Lung (tissue), 16 donors: ENCODE results near the gene SLCO4C1. TPM values are rescaled to one million over a fixed set of nuclear protein-coding genes. Genes with fewer than 3 reads are reported as not detected.
"Not testable (repeated sequence)": the region's sequence is repeated elsewhere in the genome, so short reads cannot be mapped to it uniquely, and the experiment has no call there.

Experiments used
- ATAC-seq: fragments of 200-7000 bp; cut with Tn5 transposase; one replicate; pipeline ENCODE4 v1.9.1; 2020; ENCODE audit warnings: moderate number of reproducible peaks; ENCODE audit not compliant: insufficient read depth, low FRiP score
- DNase-seq, 3 donors: peaks; one replicate each; pipeline ENCODE4 v3.0.0-alpha.2; 2013 to 2017
- H3K27ac ChIP-seq, 2 donors: one replicate each; pipeline ENCODE4 v1.5.1; 2013; ENCODE audit warnings: mild to moderate bottlenecking in 2 of 2, moderate library complexity in 2 of 2, control low read depth in 1 of 2, inconsistent platforms in 1 of 2, low read depth in 1 of 2, low read length in 1 of 2
- H3K27me3 ChIP-seq, 3 donors: one replicate each; pipeline ENCODE4 v1.5.1; 2013; ENCODE audit warnings: low read length in 2 of 3; ENCODE audit not compliant: control insufficient read depth in 3 of 3, insufficient read depth in 3 of 3
- H3K36me3 ChIP-seq, 4 donors: one replicate each; pipeline ENCODE4 v1.5.1; 2013; ENCODE audit warnings: low read length in 4 of 4, mild to moderate bottlenecking in 1 of 4, moderate library complexity in 1 of 4; ENCODE audit not compliant: control insufficient read depth in 4 of 4, insufficient read depth in 4 of 4
- H3K4me1 ChIP-seq, 5 donors: one replicate each; pipeline ENCODE4 v1.5.1; 2013; ENCODE audit warnings: low read length in 5 of 5, mild to moderate bottlenecking in 2 of 5, moderate library complexity in 1 of 5; ENCODE audit not compliant: control insufficient read depth in 5 of 5, insufficient read depth in 5 of 5
- H3K4me3 ChIP-seq: one replicate; pipeline ENCODE4 v1.5.1; 2013; ENCODE audit warnings: mild to moderate bottlenecking, control low read depth, moderate library complexity
- H3K9ac ChIP-seq, 2 donors: one replicate each; pipeline ENCODE4 v1.5.1; 2013; ENCODE audit warnings: low read length in 2 of 2, control low read depth in 1 of 2; ENCODE audit not compliant: insufficient read depth in 1 of 2
- H3K9me3 ChIP-seq, 4 donors: one replicate each; pipeline ENCODE4 v1.5.1; 2013; ENCODE audit warnings: low read length in 3 of 4, mild to moderate bottlenecking in 1 of 4, moderate library complexity in 1 of 4; ENCODE audit not compliant: control insufficient read depth in 4 of 4, insufficient read depth in 3 of 4
- CTCF ChIP-seq: IDR thresholded peaks from 2 replicates; pipeline ENCODE4 v1.5.1; 2012; ENCODE audit warnings: mild to moderate bottlenecking; ENCODE audit errors: control extremely low read depth, extremely low read depth
- WGBS, 2 donors: extraction: QIAGEN DNeasy Blood & Tissue Kit; methylation state at CpG; one replicate each; pipeline ENCODE4 v1.1.7; 2013; 5-methylcytosine and 5-hydroxymethylcytosine counted together
- long read RNA-seq, 5 donors: transcript quantifications; one replicate each; lab custom pipeline, GENCODE V29; 2026
- polyA plus RNA-seq, 2 donors: library from polyadenylated mRNA; stranded (reverse); fragments of 200-250 nt; gene quantifications; one replicate each; pipeline ENCODE4 v1.2.1, GENCODE V29; 2013
- total RNA-seq, 2 donors: library from RNA; depleted of rRNA in 1 of 2; stranded (reverse); fragments of >200 nt in 1 of 2; gene quantifications; one replicate each; pipeline ENCODE4 v1.2.1, GENCODE V29; 2014 to 2021
- donor health status: control.
- donor health status: control.
- donor health status: Bipolar disorder and iron deficiency.
- donor health status: healthy.
- donor health status: DM: yes; HTN: yes; CAD: no.

SLCO4C1 gene, protein sequence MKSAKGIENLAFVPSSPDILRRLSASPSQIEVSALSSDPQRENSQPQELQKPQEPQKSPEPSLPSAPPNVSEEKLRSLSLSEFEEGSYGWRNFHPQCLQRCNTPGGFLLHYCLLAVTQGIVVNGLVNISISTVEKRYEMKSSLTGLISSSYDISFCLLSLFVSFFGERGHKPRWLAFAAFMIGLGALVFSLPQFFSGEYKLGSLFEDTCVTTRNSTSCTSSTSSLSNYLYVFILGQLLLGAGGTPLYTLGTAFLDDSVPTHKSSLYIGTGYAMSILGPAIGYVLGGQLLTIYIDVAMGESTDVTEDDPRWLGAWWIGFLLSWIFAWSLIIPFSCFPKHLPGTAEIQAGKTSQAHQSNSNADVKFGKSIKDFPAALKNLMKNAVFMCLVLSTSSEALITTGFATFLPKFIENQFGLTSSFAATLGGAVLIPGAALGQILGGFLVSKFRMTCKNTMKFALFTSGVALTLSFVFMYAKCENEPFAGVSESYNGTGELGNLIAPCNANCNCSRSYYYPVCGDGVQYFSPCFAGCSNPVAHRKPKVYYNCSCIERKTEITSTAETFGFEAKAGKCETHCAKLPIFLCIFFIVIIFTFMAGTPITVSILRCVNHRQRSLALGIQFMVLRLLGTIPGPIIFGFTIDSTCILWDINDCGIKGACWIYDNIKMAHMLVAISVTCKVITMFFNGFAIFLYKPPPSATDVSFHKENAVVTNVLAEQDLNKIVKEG
- 10 to 100 TPM; 18.8 to 26.5 TPM for total RNA-seq
- 1 to 10 TPM; 3.8 to 4.5 TPM for polyA plus RNA-seq
- long read RNA-seq, donor 1 = 0 reads
- long read RNA-seq, donor 2 = 0 reads
- long read RNA-seq, donor 3 = 0 reads
- long read RNA-seq, donor 4 = 0 reads
- long read RNA-seq, donor 5 = 0 reads

DNA sequence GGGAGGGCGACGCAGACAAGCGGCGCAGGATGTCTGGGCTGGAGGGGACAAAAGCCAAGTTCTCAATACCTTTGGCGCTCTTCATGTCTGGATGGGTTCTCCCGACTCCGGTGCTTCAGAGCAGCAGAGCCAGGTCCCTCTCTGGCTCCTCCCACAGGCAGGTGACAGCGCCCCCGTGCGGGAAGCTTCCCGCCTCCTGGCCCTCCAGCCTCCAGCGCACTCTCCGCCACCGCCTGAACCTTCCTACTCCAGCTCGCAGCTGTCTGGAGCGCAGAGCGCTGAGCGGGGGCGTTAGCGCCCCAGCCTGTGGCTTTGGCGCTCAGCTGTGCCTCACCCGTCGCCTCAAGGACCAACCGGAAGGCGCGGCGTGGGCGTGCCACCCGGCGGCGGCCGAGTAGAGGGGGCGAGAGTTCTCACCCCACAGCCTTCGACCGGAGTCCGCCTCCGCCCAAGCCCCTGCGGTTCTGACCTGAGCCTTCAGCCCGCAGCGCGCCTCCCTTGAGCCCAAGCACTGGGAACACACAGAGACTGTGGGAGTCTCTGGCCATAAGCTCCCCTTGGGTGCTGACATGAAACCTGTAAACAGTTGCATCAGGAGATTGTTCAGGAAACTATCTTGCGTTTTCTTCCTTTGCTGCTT is at the start of gene SLCO4C1:
SLCO4C1 (minus strand) TSS at position 107 of the 640 bp plus-strand sequence; CDS start at position 85, 22 bp downstream.
- TF ChIP-seq CTCF = peak; percentile 11
- H3K4me3 ChIP-seq = peak within 1 kb of the TSS; percentile 65
- H3K4me1 ChIP-seq = peaks cover 0 to 7% (median 3%) of the 10 kb centered on the region in 5 donors
- H3K27ac ChIP-seq = peak within 1 kb of the TSS in 1 of 2 donors; percentile 76
- ATAC-seq (peak; percentile 90), DNase-seq (peak; percentile 62 to 80 (median 78))
- H3K36me3 ChIP-seq = no peaks in the 10 kb centered on the region
- H3K27me3 ChIP-seq = peaks cover 0 to 7% (median 0%) of the 10 kb centered on the region in 3 donors
- 1% methylated on average over 41 to 42 of the region's 42 CpGs for WGBS, 2 donors
- H3K9ac ChIP-seq = peak within 1 kb of the TSS in 1 of 2 donors; percentile 53
- H3K9me3 ChIP-seq = no peaks in the 10 kb centered on the region

GRCh38 chr5:102341681-102342288 is 45.7 kb upstream of the SLCO4C1 start:
- H3K27me3 ChIP-seq = no peaks in the 10 kb centered on the region
- no peak overlapping the region for H3K9ac ChIP-seq
- 62 to 75% methylated on average over 2 of the region's 2 CpGs for WGBS, 2 donors
- TF ChIP-seq CTCF = no peak
- H3K27ac ChIP-seq = no peak overlapping the region
- no peaks in the 10 kb centered on the region for H3K36me3 ChIP-seq
- ATAC-seq (no peak), DNase-seq (peak; percentile 20 to 66 (median 65))
- H3K4me3 ChIP-seq = no peak overlapping the region
- H3K4me1 ChIP-seq = peaks cover 0 to 11% (median 0%) of the 10 kb centered on the region in 5 donors
- H3K9me3 ChIP-seq = no peaks in the 10 kb centered on the region

DNA sequence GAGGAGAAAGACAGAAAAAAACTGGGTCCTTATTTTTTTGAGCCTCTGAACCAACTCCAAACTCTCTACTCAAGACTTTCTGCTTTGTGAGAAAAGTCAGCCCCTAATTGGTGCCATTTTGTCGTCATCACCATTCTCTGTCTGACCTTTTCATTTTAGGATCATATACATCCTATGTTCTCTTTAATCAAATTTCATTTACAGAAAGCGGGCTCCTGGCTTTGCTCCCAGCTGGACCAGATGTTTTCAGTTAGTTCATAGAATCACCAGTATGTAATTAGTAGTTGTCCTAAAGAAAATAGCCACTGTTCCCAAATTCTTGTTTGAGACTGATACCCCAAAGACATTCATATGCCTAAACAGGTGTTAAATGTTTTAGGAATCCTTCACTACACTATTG is 28.6 kb upstream of the SLCO4C1 start:
- 76 to 84% methylated on average over 2 of the region's 2 CpGs for WGBS, 2 donors
- Histone ChIP-seq H3K36me3 (no peaks in the 10 kb centered on the region), H3K27me3 (no peaks in the 10 kb centered on the region), H3K9me3 (no peaks in the 10 kb centered on the region), H3K27ac (no peak overlapping the region), H3K4me1 (peaks cover 0 to 6% (median 0%) of the 10 kb centered on the region in 5 donors), H3K9ac (no peak overlapping the region), H3K4me3 (no peak overlapping the region)
- ATAC-seq = no peak
- TF ChIP-seq CTCF = no peak
- peak; percentile 26 to 58 (median 46) for DNase-seq

DNA sequence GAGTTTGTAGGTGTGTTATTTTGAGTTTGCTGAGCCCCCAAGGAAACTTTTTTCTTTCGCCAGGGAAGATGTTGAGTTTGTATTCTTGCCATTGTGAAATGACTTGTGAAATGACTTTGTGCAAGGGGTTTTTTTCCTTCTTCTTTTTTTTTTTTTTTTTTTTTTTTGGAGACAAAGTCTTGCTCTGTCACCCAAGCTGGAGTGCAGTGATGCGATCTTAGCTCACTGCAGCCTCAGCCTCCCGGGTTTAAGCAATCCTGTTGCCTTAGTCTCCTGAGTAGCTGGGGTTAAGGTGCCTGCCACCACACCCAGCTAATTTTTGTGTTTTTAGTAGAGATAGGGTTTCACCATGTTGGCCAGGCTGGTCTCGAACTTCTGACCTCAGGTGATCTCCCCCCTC is 22.7 kb upstream of the SLCO4C1 start:
- not testable (repeated sequence) for H3K27me3 ChIP-seq, H3K4me1 ChIP-seq, DNase-seq, H3K4me3 ChIP-seq, H3K36me3 ChIP-seq, H3K9ac ChIP-seq, ATAC-seq, H3K27ac ChIP-seq, H3K9me3 ChIP-seq
- WGBS, 2 donors = 41 to 69% methylated on average over 4 of the region's 4 CpGs
